Esophagus muscularis mucosa (tissue), 4 donors: ENCODE measurements around the gene FMC1. TPM values are rescaled to one million over a fixed set of nuclear protein-coding genes. Genes with fewer than 3 reads are reported as not detected.

Experiments
- DNase-seq: peaks from one replicate; pipeline ENCODE4 v3.0.0-alpha.2; 2017; ENCODE audit errors: extremely low spot score
- H3K27ac ChIP-seq, 4 donors: fragments of 200-600 bp; sonication (generic); replicated peaks in 1 of 4; 1 replicate in 3 of 4; 2 replicates in 1 of 4; pipeline ENCODE4 v1.5.1; 2016 to 2019; ENCODE audit warnings: mild to moderate bottlenecking in 1 of 4
- H3K27me3 ChIP-seq, 4 donors: fragments of 200-600 bp; sonication (generic); one replicate each; pipeline versions ENCODE4 v1.5.1 to v1.6.0; 2016 to 2019
- H3K36me3 ChIP-seq, 4 donors: fragments of 200-600 bp; sonication (generic); one replicate each; pipeline ENCODE4 v1.5.1; 2016 to 2019
- H3K4me1 ChIP-seq, 4 donors: fragments of 200-600 bp; sonication (generic); one replicate each; pipeline ENCODE4 v1.5.1; 2016 to 2019
- H3K4me3 ChIP-seq, 4 donors: fragments of 200-600 bp; sonication (generic); 1 replicate in 2 of 4; 2 replicates in 2 of 4; pipeline ENCODE4 v1.5.1; 2016 to 2019; ENCODE audit warnings: mild to moderate bottlenecking in 4 of 4, moderate library complexity in 1 of 4
- H3K9me3 ChIP-seq, 4 donors: fragments of 200-600 bp; sonication (generic); 1 replicate in 3 of 4; 2 replicates in 1 of 4; pipeline ENCODE4 v1.5.1; 2016 to 2019
- CTCF ChIP-seq, 3 experiments: fragments of 200-600 bp in 2 of 3; fragments of 450-650 bp in 1 of 3; sonication (generic) in 2 of 3; IDR thresholded peaks; one replicate each; pipeline ENCODE4 v1.5.1; 2017 to 2019; ENCODE audit warnings: antibody characterized with exemption in 3 of 3, mild to moderate bottlenecking in 2 of 3, moderate library complexity in 1 of 3
- EP300 ChIP-seq: sonication (generic); formaldehyde crosslinking; IDR thresholded peaks from one replicate; pipeline ENCODE4 v1.6.1; 2017; ENCODE audit warnings: antibody characterized with exemption
- POLR2A ChIP-seq: fragments of 450-650 bp; IDR thresholded peaks from one replicate; pipeline ENCODE4 v1.6.1; 2017; ENCODE audit warnings: antibody characterized with exemption, moderate library complexity, mild to moderate bottlenecking, low read depth
- POLR2AphosphoS5 ChIP-seq, 2 donors: sonication (generic); formaldehyde crosslinking; IDR thresholded peaks; one replicate each; pipeline ENCODE4 v1.6.1; 2017; ENCODE audit warnings: antibody characterized with exemption in 2 of 2
- WGBS: methylation state at CpG from one replicate; pipeline ENCODE4 v1.1.5; 2018; 5-methylcytosine and 5-hydroxymethylcytosine counted together
- intact Hi-C: fragments of 100-400 bp; cut with DNase I; formaldehyde crosslinking; loops from one replicate; pipeline ENCODE4 v1.15.1; 2023
- total RNA-seq, 4 donors: library from RNA; depleted of rRNA; stranded (reverse); fragments of >200 nt; gene quantifications; one replicate each; pipeline versions ENCODE4 v1.1.0 to v1.2.1, GENCODE V29; 2016

Gene FMC1
- total RNA-seq, 4 donors from 2014 or later = 17.4 to 26.4 (median 19.7) TPM

- peaks cover 0 to under 1% (median 0%) of the 10 kb centered on the region in 4 donors for H3K36me3 ChIP-seq
- peak overlapping the region; percentile 75 to 92 (median 78) for H3K4me3 ChIP-seq
- H3K4me1 ChIP-seq = peaks cover 9 to 20% (median 18%) of the 10 kb centered on the region in 4 donors
- TF ChIP-seq POLR2A (no peak), CTCF (IDR thresholded peaks at IDR 0.05) (peak; percentile 74 to 83 (median 82)), POLR2AphosphoS5 (IDR thresholded peaks at IDR 0.05) (peak; percentile 94 to 97)
- H3K27me3 ChIP-seq = no peaks in the 10 kb centered on the region
- H3K27ac ChIP-seq = peak overlapping the region; percentile 97 to 100 (median 98)
- intact Hi-C loops = no loop called here
- peaks cover 0 to 8% (median 2%) of the 10 kb centered on the region in 4 donors for H3K9me3 ChIP-seq
- DNase-seq = peak; percentile 100
- WGBS = 3% methylated on average over 37 of the region's 66 CpGs
These were observed 915 bp upstream of the FMC1 start for GRCh38 chr7:139340037-139340807.

GRCh38 chr7:139340808-139341057 lies 404 bp upstream of the FMC1 start:
- peaks cover 9 to 20% (median 18%) of the 10 kb centered on the region in 4 donors for H3K4me1 ChIP-seq
- intact Hi-C loops = no loop called here
- H3K36me3 ChIP-seq = peaks cover 0 to 6% (median 4%) of the 10 kb centered on the region in 4 donors
- DNase-seq = no peak
- peaks cover 0 to 8% (median 2%) of the 10 kb centered on the region in 4 donors for H3K9me3 ChIP-seq
- peak overlapping the region; percentile 75 to 92 (median 78) for H3K4me3 ChIP-seq
- H3K27ac ChIP-seq = peak overlapping the region; percentile 97 to 100 (median 98)
- no peak for TF ChIP-seq POLR2AphosphoS5 (IDR thresholded peaks at IDR 0.05)
- TF ChIP-seq EP300 = no peak
- 1% methylated on average over 9 of the region's 9 CpGs for WGBS
- H3K27me3 ChIP-seq = no peaks in the 10 kb centered on the region

GRCh38 chr7:139341776-139342226 lies 664 bp downstream of the FMC1 start:
- intact Hi-C loops = loop anchor here (2.0 kb wide), 1 partner anchor 17 kb away; the partner anchor contains the start of gene LUC7L2
- DNase-seq = no peak
- Histone ChIP-seq H3K9me3 (peaks cover 0 to 8% (median 2%) of the 10 kb centered on the region in 4 donors), H3K36me3 (peaks cover 0 to 16% (median 13%) of the 10 kb centered on the region in 4 donors), H3K27me3 (no peaks in the 10 kb centered on the region), H3K27ac (peak overlapping the region; percentile 97 to 100 (median 98)), H3K4me1 (peaks cover 9 to 20% (median 18%) of the 10 kb centered on the region in 4 donors), H3K4me3 (peak overlapping the region; percentile 75 to 92 (median 78))
- 0% methylated on average over 9 of the region's 9 CpGs for WGBS
- TF ChIP-seq EP300 (no peak), POLR2AphosphoS5 (IDR thresholded peaks at IDR 0.05) (peak in 1 of 2 donors; percentile 83)

- TF ChIP-seq POLR2A (no peak), CTCF (IDR thresholded peaks at IDR 0.05) (no peak), EP300 (no peak), POLR2AphosphoS5 (IDR thresholded peaks at IDR 0.05) (no peak)
- peaks cover 0 to 43% (median 23%) of the 10 kb centered on the region in 4 donors for H3K36me3 ChIP-seq
- no peak for DNase-seq
- H3K4me1 ChIP-seq = peaks cover 9 to 20% (median 18%) of the 10 kb centered on the region in 4 donors
- no peak overlapping the region for H3K27ac ChIP-seq
- peaks cover 0 to under 1% (median 0%) of the 10 kb centered on the region in 4 donors for H3K9me3 ChIP-seq
- WGBS = 84% methylated on average over 1 of the region's 1 CpG
- intact Hi-C loops = no loop called here
- H3K4me3 ChIP-seq = no peak overlapping the region
- no peaks in the 10 kb centered on the region for H3K27me3 ChIP-seq
These were observed 3.9 kb downstream of the FMC1 start for GRCh38 chr7:139345042-139345441.

GRCh38 chr7:139351027-139351426 lies 9.9 kb downstream of the FMC1 start:
- TF ChIP-seq POLR2AphosphoS5 (IDR thresholded peaks at IDR 0.05) (no peak), EP300 (no peak), POLR2A (no peak), CTCF (IDR thresholded peaks at IDR 0.05) (no peak)
- Histone ChIP-seq H3K4me3 (no peak overlapping the region), H3K4me1 (no peaks in the 10 kb centered on the region), H3K27me3 (no peaks in the 10 kb centered on the region), H3K27ac (no peak overlapping the region), H3K9me3 (no peaks in the 10 kb centered on the region), H3K36me3 (peaks cover 0 to 55% (median 25%) of the 10 kb centered on the region in 4 donors)
- 95% methylated on average over 2 of the region's 2 CpGs for WGBS
- intact Hi-C loops = no loop called here
- DNase-seq = no peak
